Measurements from ENCODE around the gene BLOC1S3.

Gene BLOC1S3

GRCh38 chr19:45163751-45164460 is 14.7 kb upstream of the BLOC1S3 start:
- 90% methylated on average over 15 of the region's 15 CpGs for whole genome bisulfite sequencing
- Histone ChIP-seq H3K9me3 (ENCODE audit: insufficient read depth, low read depth, low read length) (no peaks in the 10 kb centered on the region), H3K4me1 (ENCODE audit: insufficient read depth, low read length) (0 out of 2 replicates have a peak, but pooled peaks cover 5% of the 10 kb centered on the region), H3K4me3 (ENCODE audit: low read length) (no peak overlapping the region), H3K36me3 (ENCODE audit: insufficient read depth, low read length) (no peaks in the 10 kb centered on the region), H3K27ac (ENCODE audit: low read depth, low read length) (no peak overlapping the region), H3K9ac (ENCODE audit: low read depth, low read length) (no peak overlapping the region), H3K27me3 (ENCODE audit: insufficient read depth, low read length) (no peaks in the 10 kb centered on the region)

DNA sequence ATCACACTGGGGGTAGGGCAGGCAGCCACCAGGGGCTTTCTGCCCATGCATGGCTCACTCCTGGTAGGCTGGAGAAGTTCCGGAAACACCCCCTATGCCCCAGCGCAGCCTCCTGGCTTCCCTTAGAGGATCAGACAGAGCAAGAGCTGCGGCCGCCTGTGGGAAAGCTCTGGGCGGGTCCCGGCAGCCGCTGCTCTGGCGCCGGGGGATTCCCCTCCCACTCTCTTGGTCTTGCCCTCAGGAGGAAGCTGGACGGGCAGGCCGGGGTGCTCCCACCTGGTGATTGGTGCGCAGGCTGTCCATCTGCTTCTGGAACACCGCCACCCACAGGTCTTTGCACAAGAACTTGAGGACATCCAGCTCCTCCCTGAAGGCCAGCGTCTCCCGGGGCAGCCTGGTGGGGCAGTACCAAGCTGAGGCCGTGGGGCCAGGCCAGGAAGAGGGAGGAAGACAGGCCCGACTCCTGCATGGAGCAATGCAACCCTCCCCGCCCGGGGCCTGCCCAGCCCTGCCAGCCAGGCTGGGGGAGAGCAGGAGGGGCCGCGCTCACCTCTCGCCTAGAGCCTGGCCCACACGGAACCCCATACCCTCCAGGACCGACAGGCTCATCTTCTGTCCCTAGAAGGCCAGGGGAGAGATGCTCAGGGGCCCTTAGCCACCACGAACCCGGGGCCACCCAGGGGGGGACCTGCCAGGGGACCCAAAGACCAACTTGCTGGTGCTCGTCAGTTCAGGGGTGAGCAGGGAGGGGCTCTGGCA is 13.8 kb upstream of the BLOC1S3 start:
- no peaks in the 10 kb centered on the region for H3K9me3 ChIP-seq (ENCODE audit: insufficient read depth, low read depth, low read length)
- H3K4me1 ChIP-seq (ENCODE audit: insufficient read depth, low read length), result 0 out of 2 replicates have a peak, but pooled peaks cover 5% of the 10 kb centered on the region
- WGBS, result 48% methylated on average over 27 of the region's 27 CpGs
- H3K36me3 ChIP-seq (ENCODE audit: insufficient read depth, low read length), result no peaks in the 10 kb centered on the region
- no peak overlapping the region for H3K9ac ChIP-seq (ENCODE audit: low read depth, low read length)
- H3K4me3 ChIP-seq (ENCODE audit: low read length), result no peak overlapping the region
- H3K27ac ChIP-seq (ENCODE audit: low read depth, low read length), result no peak overlapping the region
- no peaks in the 10 kb centered on the region for H3K27me3 ChIP-seq (ENCODE audit: insufficient read depth, low read length)

- WGBS, result 50% methylated on average over 14 of the region's 14 CpGs
- Histone ChIP-seq H3K9ac (ENCODE audit: low read depth, low read length) (peak overlapping the region; percentile 14; the same call in 1 of the 2 replicates), H3K27me3 (ENCODE audit: insufficient read depth, low read length) (no peaks in the 10 kb centered on the region), H3K4me3 (ENCODE audit: low read length) (no peak overlapping the region), H3K9me3 (ENCODE audit: insufficient read depth, low read depth, low read length) (no peaks in the 10 kb centered on the region), H3K27ac (ENCODE audit: low read depth, low read length) (no peak overlapping the region), H3K4me1 (ENCODE audit: insufficient read depth, low read length) (0 out of 2 replicates have a peak, but pooled peaks cover 5% of the 10 kb centered on the region), H3K36me3 (ENCODE audit: insufficient read depth, low read length) (no peaks in the 10 kb centered on the region)
Observed at GRCh38 chr19:45166723-45167252, 11.8 kb upstream of the BLOC1S3 start.

- H3K27me3 ChIP-seq (ENCODE audit: insufficient read depth, low read length), result no peaks in the 10 kb centered on the region
- 0 out of 2 replicates have a peak, but pooled peaks cover 5% of the 10 kb centered on the region for H3K4me1 ChIP-seq (ENCODE audit: insufficient read depth, low read length)
- H3K9ac ChIP-seq (ENCODE audit: low read depth, low read length), result no peak overlapping the region
- no peaks in the 10 kb centered on the region for H3K9me3 ChIP-seq (ENCODE audit: insufficient read depth, low read depth, low read length)
- WGBS, result 93% methylated on average over 16 of the region's 16 CpGs
- no peak overlapping the region for H3K4me3 ChIP-seq (ENCODE audit: low read length)
- no peak overlapping the region for H3K27ac ChIP-seq (ENCODE audit: low read depth, low read length)
- no peaks in the 10 kb centered on the region for H3K36me3 ChIP-seq (ENCODE audit: insufficient read depth, low read length)
Observed at GRCh38 chr19:45168767-45169351, 9.7 kb upstream of the BLOC1S3 start.

GRCh38 chr19:45169602-45170001 is 9.0 kb upstream of the BLOC1S3 start:
- no peaks in the 10 kb centered on the region for H3K27me3 ChIP-seq (ENCODE audit: insufficient read depth, low read length)
- no peak overlapping the region for H3K4me3 ChIP-seq (ENCODE audit: low read length)
- H3K27ac ChIP-seq (ENCODE audit: low read depth, low read length), result no peak overlapping the region
- WGBS, result 92% methylated on average over 10 of the region's 10 CpGs
- no peak overlapping the region for H3K9ac ChIP-seq (ENCODE audit: low read depth, low read length)
- no peaks in the 10 kb centered on the region for H3K9me3 ChIP-seq (ENCODE audit: insufficient read depth, low read depth, low read length)
- no peaks in the 10 kb centered on the region for H3K36me3 ChIP-seq (ENCODE audit: insufficient read depth, low read length)
- 0 out of 2 replicates have a peak, but pooled peaks cover 5% of the 10 kb centered on the region for H3K4me1 ChIP-seq (ENCODE audit: insufficient read depth, low read length)

DNA sequence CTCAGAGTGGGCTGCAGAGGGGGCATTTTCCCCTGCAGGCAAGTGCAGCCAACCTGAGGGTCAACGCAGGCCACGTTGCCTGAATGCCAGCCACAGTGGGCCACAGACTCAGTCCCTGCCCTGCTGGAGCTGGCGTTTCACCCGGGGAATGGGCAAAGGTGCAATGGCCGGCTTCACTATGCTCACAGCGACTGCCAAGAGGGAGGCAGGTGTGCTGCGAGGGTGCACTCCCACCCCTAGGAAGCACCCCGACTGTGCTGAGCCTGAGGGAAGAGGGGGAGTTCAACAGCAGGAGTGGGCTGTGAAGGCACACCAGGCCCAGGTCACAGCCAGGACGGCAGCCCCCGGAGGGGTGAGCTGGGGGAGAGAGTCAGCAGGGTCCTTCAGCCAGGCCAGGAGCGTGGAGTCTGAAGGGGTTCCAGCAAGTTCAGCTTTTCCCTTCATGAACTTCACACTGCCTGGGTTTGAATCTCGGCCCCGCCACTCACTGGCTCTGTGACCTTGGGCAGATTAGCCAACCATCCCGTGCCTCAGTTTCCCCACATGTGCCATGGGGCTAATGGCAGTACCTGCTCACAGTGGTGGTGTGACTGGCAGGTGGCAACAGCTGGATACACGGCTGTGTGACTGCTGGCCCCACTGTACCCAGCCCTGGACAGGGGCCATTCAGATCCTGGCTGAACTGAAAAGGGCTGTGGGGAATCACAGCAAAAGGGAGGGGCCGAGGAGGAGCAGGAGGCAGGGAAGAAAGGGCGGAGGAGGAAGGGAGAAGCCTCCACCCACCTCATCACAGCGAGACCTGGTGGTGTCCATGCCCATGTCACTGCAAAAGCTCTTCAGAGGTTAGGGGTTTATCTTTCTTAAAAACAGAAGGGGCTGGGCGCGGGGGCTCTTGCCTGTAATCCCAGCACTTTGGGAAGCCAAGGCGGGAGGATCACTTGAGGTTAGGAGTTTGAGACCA is 8.2 kb upstream of the BLOC1S3 start:
- no peaks in the 10 kb centered on the region for H3K36me3 ChIP-seq (ENCODE audit: insufficient read depth, low read length)
- no peaks in the 10 kb centered on the region for H3K27me3 ChIP-seq (ENCODE audit: insufficient read depth, low read length)
- H3K9me3 ChIP-seq (ENCODE audit: insufficient read depth, low read depth, low read length), result no peaks in the 10 kb centered on the region
- H3K4me1 ChIP-seq (ENCODE audit: insufficient read depth, low read length), result 0 out of 2 replicates have a peak, but pooled peaks cover 5% of the 10 kb centered on the region
- 90% methylated on average over 19 of the region's 21 CpGs for WGBS
- no peak overlapping the region for H3K9ac ChIP-seq (ENCODE audit: low read depth, low read length)
- H3K4me3 ChIP-seq (ENCODE audit: low read length), result no peak overlapping the region
- no peak overlapping the region for H3K27ac ChIP-seq (ENCODE audit: low read depth, low read length)

DNA sequence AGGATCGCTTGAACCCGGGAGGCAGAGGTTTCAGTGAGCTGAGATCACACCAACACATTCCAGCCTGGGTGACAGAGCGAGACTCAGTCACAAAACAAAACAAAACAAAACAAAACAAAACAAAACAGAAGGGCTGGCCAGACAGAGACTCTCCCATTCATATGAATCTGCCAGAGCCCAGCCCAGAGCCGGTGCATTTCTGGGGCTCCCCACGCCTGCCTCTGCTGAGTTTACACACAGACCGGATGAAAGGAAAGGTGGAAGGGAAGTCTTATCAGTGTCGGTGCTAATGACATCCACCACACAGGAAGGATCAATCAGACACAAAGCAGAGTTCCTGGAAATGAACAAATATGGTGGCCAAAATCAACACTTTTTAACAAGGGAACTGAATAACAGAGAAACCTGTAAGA is 7.4 kb upstream of the BLOC1S3 start:
- 0 out of 2 replicates have a peak, but pooled peaks cover 5% of the 10 kb centered on the region for H3K4me1 ChIP-seq (ENCODE audit: insufficient read depth, low read length)
- 83% methylated on average over 7 of the region's 7 CpGs for WGBS
- H3K4me3 ChIP-seq (ENCODE audit: low read length), result no peak overlapping the region
- H3K27me3 ChIP-seq (ENCODE audit: insufficient read depth, low read length), result no peaks in the 10 kb centered on the region
- no peak overlapping the region for H3K9ac ChIP-seq (ENCODE audit: low read depth, low read length)
- H3K27ac ChIP-seq (ENCODE audit: low read depth, low read length), result no peak overlapping the region
- H3K36me3 ChIP-seq (ENCODE audit: insufficient read depth, low read length), result no peaks in the 10 kb centered on the region
- H3K9me3 ChIP-seq (ENCODE audit: insufficient read depth, low read depth, low read length), result no peaks in the 10 kb centered on the region

DNA sequence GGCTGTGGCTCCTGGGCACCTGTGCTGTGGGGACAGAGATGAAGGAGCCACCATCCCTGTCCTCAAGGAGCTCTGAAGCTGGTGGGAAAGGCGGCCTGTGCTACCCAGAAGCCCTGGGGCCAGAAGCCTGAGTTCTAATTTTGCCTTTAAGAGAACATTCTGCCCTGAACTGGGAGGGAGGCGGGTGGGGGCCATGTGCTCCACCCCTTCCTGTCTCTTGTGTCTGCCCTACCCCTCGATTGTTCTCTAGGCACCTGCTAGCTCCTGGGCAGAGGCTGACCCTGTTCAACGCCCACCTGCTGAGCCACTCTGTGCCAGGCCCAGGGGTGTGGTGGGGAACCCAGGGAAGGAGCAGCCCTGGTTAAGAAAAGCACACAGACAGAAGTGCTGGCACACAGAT is 6.4 kb upstream of the BLOC1S3 start:
- Histone ChIP-seq H3K27me3 (ENCODE audit: insufficient read depth, low read length) (no peaks in the 10 kb centered on the region), H3K4me1 (ENCODE audit: insufficient read depth, low read length) (no peaks in the 10 kb centered on the region), H3K36me3 (ENCODE audit: insufficient read depth, low read length) (no peaks in the 10 kb centered on the region), H3K4me3 (ENCODE audit: low read length) (no peak overlapping the region), H3K9ac (ENCODE audit: low read depth, low read length) (no peak overlapping the region), H3K27ac (ENCODE audit: low read depth, low read length) (no peak overlapping the region), H3K9me3 (ENCODE audit: insufficient read depth, low read depth, low read length) (no peaks in the 10 kb centered on the region)
- WGBS, result 86% methylated on average over 4 of the region's 4 CpGs

DNA sequence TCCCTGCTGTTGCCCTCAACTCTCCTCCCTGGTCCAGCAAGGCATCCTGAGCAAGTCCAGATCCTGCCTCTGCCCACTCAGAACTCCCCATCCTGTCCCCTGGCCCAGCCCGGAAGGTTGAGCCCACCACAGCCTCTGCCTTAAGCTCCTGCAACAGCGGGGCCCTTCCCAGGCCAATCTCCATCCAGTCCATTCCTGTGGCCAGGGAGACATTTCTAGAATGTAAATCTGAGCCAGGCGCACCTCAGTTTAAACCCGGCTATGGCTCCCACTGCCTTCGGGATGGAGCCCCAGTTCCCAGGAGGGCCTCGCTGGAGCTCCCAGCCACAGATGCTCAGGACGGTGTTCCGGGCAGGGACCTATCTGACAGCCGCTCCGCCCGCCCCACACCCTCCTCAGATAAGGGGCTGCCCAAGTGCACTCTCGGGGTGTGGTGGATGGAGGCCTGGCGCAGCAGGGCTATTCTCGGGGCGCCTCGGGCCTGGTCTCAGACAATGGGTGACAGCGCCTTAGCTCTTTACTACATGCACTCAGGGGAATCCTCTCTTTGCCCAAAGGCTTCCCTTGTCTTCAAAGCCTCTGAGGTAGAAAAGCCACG is 5.9 kb upstream of the BLOC1S3 start:
- Histone ChIP-seq H3K27ac (ENCODE audit: low read depth, low read length) (no peak overlapping the region), H3K9me3 (ENCODE audit: insufficient read depth, low read depth, low read length) (no peaks in the 10 kb centered on the region)

GRCh38 chr19:45173816-45174215 is 4.8 kb upstream of the BLOC1S3 start:
- no peaks in the 10 kb centered on the region for H3K9me3 ChIP-seq (ENCODE audit: insufficient read depth, low read depth, low read length)
- no peak overlapping the region for H3K27ac ChIP-seq (ENCODE audit: low read depth, low read length)
- WGBS, result 93% methylated on average over 12 of the region's 12 CpGs
- no peak overlapping the region for H3K9ac ChIP-seq (ENCODE audit: low read depth, low read length)
- H3K4me1 ChIP-seq (ENCODE audit: insufficient read depth, low read length), result no peaks in the 10 kb centered on the region
- no peaks in the 10 kb centered on the region for H3K36me3 ChIP-seq (ENCODE audit: insufficient read depth, low read length)
- H3K27me3 ChIP-seq (ENCODE audit: insufficient read depth, low read length), result no peaks in the 10 kb centered on the region
- H3K4me3 ChIP-seq (ENCODE audit: low read length), result no peak overlapping the region

More for the DNA sequence above, 5.9 kb upstream of the BLOC1S3 start:
- Histone ChIP-seq H3K4me3 (ENCODE audit: low read length) (no peak overlapping the region), H3K36me3 (ENCODE audit: insufficient read depth, low read length) (no peaks in the 10 kb centered on the region), H3K9ac (ENCODE audit: low read depth, low read length) (no peak overlapping the region), H3K4me1 (ENCODE audit: insufficient read depth, low read length) (no peaks in the 10 kb centered on the region), H3K27me3 (ENCODE audit: insufficient read depth, low read length) (no peaks in the 10 kb centered on the region)
- WGBS, result 92% methylated on average over 16 of the region's 18 CpGs
